Panc1 (cell line): Measurements from ENCODE around the gene TMEFF2. TPM values are rescaled to one million over a fixed set of nuclear protein-coding genes. Genes with fewer than 3 reads are reported as not detected.

ENCODE experiments used
- ATAC-seq: fragments of 200-7000 bp; cut with Tn5 transposase; 2 replicates; pipeline ENCODE4 v1.9.1; 2020; ENCODE audit warnings: mild to moderate bottlenecking, moderate library complexity
- BruUV-seq: library from RNA; stranded (reverse); fragments of 400-500 nt; replicated peaks from 2 replicates; lab custom pipeline; 2021; lab: Mats Ljungman, UMichigan
- CTCF ChIA-PET: fragments of 300-600 bp; sonication (Branson Sonifier 250); formaldehyde crosslinking; loops from one replicate; lab custom pipeline; 2022; ENCODE audit warnings: antibody characterized with exemption; lab: Charles Lee
- POLR2A ChIA-PET: fragments of 300-600 bp; sonication (Branson Sonifier 250); formaldehyde crosslinking; loops from one replicate; lab custom pipeline; 2022; ENCODE audit warnings: antibody characterized with exemption; lab: Charles Lee
- DNase-seq: peaks from one replicate; pipeline ENCODE4 v3.0.0-alpha.2; 2010; ENCODE audit warnings: low read depth, low spot score
- H3K27ac ChIP-seq: 2 replicates; pipeline ENCODE4 v1.5.1; 2011; ENCODE audit warnings: mild to moderate bottlenecking, low read length, inconsistent platforms
- H3K27me3 ChIP-seq: fragments of 200-500 bp; sonication (Bioruptor generic); 2 replicates; pipeline ENCODE4 v1.6.0; 2014; ENCODE audit warnings: low read length, inconsistent platforms; ENCODE audit not compliant: control insufficient read depth, insufficient read depth
- H3K36me3 ChIP-seq: fragments of 200-500 bp; sonication (Bioruptor generic); 2 replicates; pipeline ENCODE4 v1.5.1; 2014; ENCODE audit warnings: inconsistent platforms, mild to moderate bottlenecking, low read length, moderate library complexity; ENCODE audit not compliant: control insufficient read depth, insufficient read depth
- H3K4me1 ChIP-seq: 2 replicates; pipeline ENCODE4 v1.5.1; 2011; ENCODE audit warnings: inconsistent platforms, mild to moderate bottlenecking, low read length, moderate library complexity; ENCODE audit not compliant: control insufficient read depth, insufficient read depth
- H3K4me3 ChIP-seq, 2 experiments: 2 replicates each; pipeline ENCODE4 v1.5.1; 2011 to 2012; ENCODE audit warnings: low read depth in 2 of 2, low read length in 2 of 2, mild to moderate bottlenecking in 2 of 2, inconsistent platforms in 1 of 2, moderate library complexity in 1 of 2
- H3K9me3 ChIP-seq: fragments of 200-500 bp; sonication (Bioruptor generic); 2 replicates; pipeline ENCODE4 v1.5.1; 2014; ENCODE audit warnings: low read depth, mild to moderate bottlenecking, inconsistent platforms, low read length, moderate library complexity; ENCODE audit not compliant: control insufficient read depth, insufficient read depth
- CTCF ChIP-seq: fragments of 450-650 bp; IDR thresholded peaks from 2 replicates; pipeline ENCODE4 v1.5.1; 2017; ENCODE audit warnings: mild to moderate bottlenecking
- POLR2AphosphoS5 ChIP-seq: IDR thresholded peaks from 2 replicates; pipeline ENCODE4 v1.6.1; 2012; ENCODE audit warnings: mild to moderate bottlenecking, low read depth, low read length, moderate library complexity
- REST ChIP-seq, 2 experiments: IDR thresholded peaks; 2 replicates each; pipeline ENCODE4 v1.6.1; 2011 to 2012; ENCODE audit warnings: low read depth in 2 of 2, control low read depth in 1 of 2, low read length in 1 of 2, mild to moderate bottlenecking in 1 of 2, moderate library complexity in 1 of 2; ENCODE audit not compliant: insufficient read depth in 1 of 2
- SIN3A ChIP-seq: IDR thresholded peaks from 2 replicates; pipeline ENCODE4 v1.6.1; 2012; ENCODE audit warnings: low read depth, mild to moderate bottlenecking, low read length, moderate library complexity, borderline replicate concordance; ENCODE audit not compliant: insufficient read depth
- TCF7L2 ChIP-seq: IDR thresholded peaks from 2 replicates; pipeline ENCODE4 v1.6.1; 2011; ENCODE audit warnings: mild to moderate bottlenecking, low read depth, low read length, inconsistent platforms
- in situ Hi-C: cut with HindIII; loops from 2 replicates; pipeline ENCODE4 v1.10.0; 2016; ENCODE audit warnings: low sequenced_read_pairs, low pct_unique_long_range_greater_than_20kb
- intact Hi-C: fragments of 100-400 bp; cut with micrococcal nuclease; formaldehyde crosslinking; loops from one replicate; pipeline ENCODE4 v1.10.0; 2022; ENCODE audit not compliant: unreplicated experiment
- total RNA-seq: library from RNA; stranded (reverse); gene quantifications from one replicate; pipeline ENCODE4 v1.2.1, GENCODE V29; 2021; ENCODE audit not compliant: unreplicated experiment

The TMEFF2 gene
- total RNA-seq, 1 experiment from 2014 or later, result 1.5 TPM

GRCh38 chr2:192159208-192159607, 35.5 kb downstream of the TMEFF2 start:
- CTCF ChIA-PET, result no interaction called here
- DNase-seq, result no peak
- intact Hi-C loops, result no loop called here

GRCh38 chr2:192157776-192158175, 37.0 kb downstream of the TMEFF2 start:
- no peaks in the 10 kb centered on the region for H3K9me3 ChIP-seq
- no peaks in the 10 kb centered on the region for H3K36me3 ChIP-seq
- no TSS peak for BruUV-seq
- H3K4me1 ChIP-seq, result no peaks in the 10 kb centered on the region
- CTCF ChIA-PET, result no interaction called here
- H3K27me3 ChIP-seq, result no peaks in the 10 kb centered on the region
- in situ Hi-C loops (no loop called here), intact Hi-C loops (no loop called here)
- POLR2A ChIA-PET, result no interaction called here
- DNase-seq, result no peak
- ATAC-seq, result no peak
- TF ChIP-seq TCF7L2 (no peak), SIN3A (no peak), POLR2AphosphoS5 (no peak), CTCF (no peak), REST (IDR thresholded peaks at IDR 0.05; ENCODE audit: insufficient read depth in 1 of 2, low read depth in 2 of 2, low read length in 1 of 2) (no peak)
- no peak overlapping the region for H3K4me3 ChIP-seq
- no peak overlapping the region for H3K27ac ChIP-seq

More at GRCh38 chr2:192159208-192159607, 35.5 kb downstream of the TMEFF2 start:
- H3K4me1 ChIP-seq, result no peaks in the 10 kb centered on the region
- BruUV-seq, result no TSS peak
- ATAC-seq, result no peak
- in situ Hi-C loops, result no loop called here
- POLR2A ChIA-PET, result no interaction called here
- no peaks in the 10 kb centered on the region for H3K9me3 ChIP-seq
- H3K27ac ChIP-seq, result no peak overlapping the region
- H3K27me3 ChIP-seq, result no peaks in the 10 kb centered on the region
- no peaks in the 10 kb centered on the region for H3K36me3 ChIP-seq
- TF ChIP-seq POLR2AphosphoS5 (no peak), SIN3A (no peak), CTCF (no peak)
- H3K4me3 ChIP-seq, result no peak overlapping the region
